OCI-LY7 (cell line): ENCODE data around the gene LRRC1. TPM values are rescaled to one million over a fixed set of nuclear protein-coding genes. Genes with fewer than 3 reads are reported as not detected.

Experiments used
- BruUV-seq: library from RNA; stranded (reverse); fragments of 400-500 nt; replicated peaks from 2 replicates; lab custom pipeline; 2021; lab: Mats Ljungman, UMichigan
- CTCF ChIA-PET: fragments of 300-600 bp; sonication (Branson Sonifier 250); formaldehyde crosslinking; loops from one replicate; lab custom pipeline; 2022; ENCODE audit warnings: antibody characterized with exemption; ENCODE audit not compliant: unreplicated experiment; lab: Charles Lee
- POLR2A ChIA-PET: fragments of 300-600 bp; sonication (Branson Sonifier 250); formaldehyde crosslinking; loops from one replicate; lab custom pipeline; 2022; ENCODE audit warnings: antibody characterized with exemption; lab: Charles Lee
- DNase-seq: peaks from one replicate; pipeline ENCODE4 v3.0.0-alpha.2; 2015; ENCODE audit warnings: low spot score
- H2AFZ ChIP-seq: fragments of 200-600 bp; sonication (generic), shearing (Covaris generic); 2 replicates; pipeline ENCODE4 v1.6.1; 2014; ENCODE audit warnings: mild to moderate bottlenecking, antibody characterized with exemption, low read length, moderate library complexity
- H3K27ac ChIP-seq: fragments of 200-600 bp; sonication (generic); 2 replicates; pipeline ENCODE4 v1.5.1; 2014; ENCODE audit warnings: mixed run types, low read depth, mild to moderate bottlenecking, moderate library complexity, low read length, inconsistent platforms; ENCODE audit not compliant: poor library complexity, severe bottlenecking
- H3K36me3 ChIP-seq: fragments of 200-600 bp; sonication (generic); 2 replicates; pipeline ENCODE4 v1.6.1; 2014; ENCODE audit warnings: mild to moderate bottlenecking, antibody characterized with exemption, low read length, moderate library complexity, mixed read lengths; ENCODE audit not compliant: insufficient read depth
- H3K4me1 ChIP-seq: fragments of 200-600 bp; sonication (generic); 2 replicates; pipeline ENCODE4 v1.5.1; 2014; ENCODE audit warnings: mild to moderate bottlenecking, low read length; ENCODE audit not compliant: insufficient read depth, poor library complexity, severe bottlenecking
- H3K4me2 ChIP-seq: fragments of 200-600 bp; sonication (generic); 2 replicates; pipeline ENCODE4 v1.6.1; 2014; ENCODE audit warnings: mild to moderate bottlenecking, low read length
- H3K4me3 ChIP-seq: fragments of 200-600 bp; sonication (generic); 2 replicates; pipeline ENCODE4 v1.5.1; 2014; ENCODE audit warnings: mild to moderate bottlenecking, low read depth, low read length; ENCODE audit not compliant: poor library complexity, severe bottlenecking
- H3K79me2 ChIP-seq: fragments of 200-600 bp; sonication (generic); 2 replicates; pipeline ENCODE4 v1.6.1; 2016; ENCODE audit warnings: low read depth, mild to moderate bottlenecking, low read length, moderate library complexity, mixed read lengths; ENCODE audit not compliant: insufficient read depth
- H3K9me2 ChIP-seq: fragments of 200-600 bp; sonication (generic); 2 replicates; pipeline ENCODE4 v1.6.1; 2016; ENCODE audit warnings: mild to moderate bottlenecking, low read length, mixed read lengths; ENCODE audit not compliant: insufficient read depth
- H3K9me3 ChIP-seq: fragments of 200-600 bp; sonication (generic); 2 replicates; pipeline ENCODE4 v1.6.1; 2014; ENCODE audit warnings: mild to moderate bottlenecking, mixed run types, low read length, mixed read lengths
- H4K20me1 ChIP-seq: fragments of 200-600 bp; sonication (generic); 2 replicates; pipeline ENCODE4 v1.6.1; 2014; ENCODE audit warnings: mild to moderate bottlenecking, antibody characterized with exemption, low read length, moderate library complexity, mixed read lengths; ENCODE audit not compliant: insufficient read depth
- EZH2phosphoT487 ChIP-seq: fragments of 200-600 bp; sonication (generic); IDR thresholded peaks from 2 replicates; pipeline ENCODE4 v1.6.1; 2018; ENCODE audit warnings: low read depth, borderline replicate concordance, mild to moderate bottlenecking, mixed run types, antibody characterized with exemption, low read length, moderate library complexity, mixed read lengths
- intact Hi-C: fragments of 100-400 bp; cut with micrococcal nuclease; formaldehyde crosslinking; loops from one replicate; pipeline ENCODE4 v1.10.0; 2022; ENCODE audit not compliant: unreplicated experiment
- total RNA-seq, 2 experiments: library from RNA; depleted of rRNA in 1 of 2; stranded (reverse); fragments of >200 nt in 1 of 2; shearing (Covaris generic) in 1 of 2; gene quantifications; 2 replicates each; pipeline ENCODE4 v1.2.3, GENCODE V29; 2014 to 2022
- TF ChIP-seq, protein P1 (sequence below): fragments of 200-600 bp; sonication (generic); conservative IDR thresholded peaks from 2 replicates; pipeline ENCODE4 v1.5.1; 2014; ENCODE audit warnings: mild to moderate bottlenecking, antibody characterized with exemption, low read length, moderate library complexity, mixed read lengths

LRRC1 gene
- total RNA-seq, 2 experiments from 2014 or later: 8.2 to 8.4 TPM

DNA sequence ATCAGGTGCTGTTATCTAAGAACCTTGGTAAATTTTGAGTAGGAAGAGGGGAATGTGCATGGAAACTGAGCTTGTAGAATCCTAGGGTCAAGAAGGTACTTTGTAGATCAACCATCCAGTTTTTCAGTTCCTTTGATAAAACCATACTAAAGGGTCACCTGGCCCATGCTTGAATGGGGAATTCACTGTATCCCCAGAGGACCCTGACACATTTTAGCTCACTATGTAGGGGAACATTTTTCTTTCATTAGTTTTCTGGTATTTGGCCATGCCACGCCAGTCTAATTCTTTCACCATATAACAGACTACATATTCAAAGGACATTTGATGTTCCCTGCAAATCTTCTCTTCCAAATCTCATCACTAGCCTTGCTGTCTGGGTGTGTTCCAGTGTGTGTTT lies 29.9 kb downstream of the LRRC1 start:
- no peaks in the 10 kb centered on the region for H3K9me2 ChIP-seq
- no peak for TF ChIP-seq EZH2phosphoT487
- TF ChIP-seq, protein P1, sequence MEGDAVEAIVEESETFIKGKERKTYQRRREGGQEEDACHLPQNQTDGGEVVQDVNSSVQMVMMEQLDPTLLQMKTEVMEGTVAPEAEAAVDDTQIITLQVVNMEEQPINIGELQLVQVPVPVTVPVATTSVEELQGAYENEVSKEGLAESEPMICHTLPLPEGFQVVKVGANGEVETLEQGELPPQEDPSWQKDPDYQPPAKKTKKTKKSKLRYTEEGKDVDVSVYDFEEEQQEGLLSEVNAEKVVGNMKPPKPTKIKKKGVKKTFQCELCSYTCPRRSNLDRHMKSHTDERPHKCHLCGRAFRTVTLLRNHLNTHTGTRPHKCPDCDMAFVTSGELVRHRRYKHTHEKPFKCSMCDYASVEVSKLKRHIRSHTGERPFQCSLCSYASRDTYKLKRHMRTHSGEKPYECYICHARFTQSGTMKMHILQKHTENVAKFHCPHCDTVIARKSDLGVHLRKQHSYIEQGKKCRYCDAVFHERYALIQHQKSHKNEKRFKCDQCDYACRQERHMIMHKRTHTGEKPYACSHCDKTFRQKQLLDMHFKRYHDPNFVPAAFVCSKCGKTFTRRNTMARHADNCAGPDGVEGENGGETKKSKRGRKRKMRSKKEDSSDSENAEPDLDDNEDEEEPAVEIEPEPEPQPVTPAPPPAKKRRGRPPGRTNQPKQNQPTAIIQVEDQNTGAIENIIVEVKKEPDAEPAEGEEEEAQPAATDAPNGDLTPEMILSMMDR: no peak
- H3K36me3 ChIP-seq: no peaks in the 10 kb centered on the region
- DNase-seq: no peak
- CTCF ChIA-PET: no interaction called here
- H3K27ac ChIP-seq: no peak overlapping the region
- H3K4me3 ChIP-seq: no peak overlapping the region
- H4K20me1 ChIP-seq: no peaks in the 10 kb centered on the region; the same call in 1 of the 2 replicates
- H3K4me1 ChIP-seq: no peaks in the 10 kb centered on the region
- no peak overlapping the region for H2AFZ ChIP-seq
- no peaks in the 10 kb centered on the region for H3K79me2 ChIP-seq
- H3K4me2 ChIP-seq: no peak overlapping the region
- intact Hi-C loops: no loop called here
- POLR2A ChIA-PET: no interaction called here
- H3K9me3 ChIP-seq: no peaks in the 10 kb centered on the region
- BruUV-seq: no TSS peak

GRCh38 chr6:53825532-53826321 lies 30.9 kb downstream of the LRRC1 start:
- Histone ChIP-seq H3K27ac (no peak overlapping the region), H3K79me2 (no peaks in the 10 kb centered on the region), H3K9me2 (no peaks in the 10 kb centered on the region), H3K36me3 (no peaks in the 10 kb centered on the region), H2AFZ (no peak overlapping the region), H3K4me1 (no peaks in the 10 kb centered on the region), H3K4me3 (no peak overlapping the region), H3K4me2 (no peak overlapping the region), H3K9me3 (no peaks in the 10 kb centered on the region), H4K20me1 (no peaks in the 10 kb centered on the region)
- intact Hi-C loops: no loop called here
- no TSS peak for BruUV-seq
- no peak for TF ChIP-seq EZH2phosphoT487
- TF ChIP-seq, protein P1: no peak
- ChIA-PET CTCF (no interaction called here), POLR2A (interaction anchor here (0.6 kb wide), 1 partner anchor 10 kb away, joined by 3 read pairs; no protein-coding TSS in a partner anchor)
- no peak for DNase-seq

GRCh38 chr6:53827531-53827930 lies 32.7 kb downstream of the LRRC1 start:
- DNase-seq: no peak
- intact Hi-C loops: no loop called here
- ChIA-PET POLR2A (interaction anchor here (0.7 to 1.4 kb wide), 5 partner anchors 9 to 68 kb away, joined by 3 to 8 read pairs (median 5); no protein-coding TSS in a partner anchor), CTCF (no interaction called here)
- no peaks in the 10 kb centered on the region for H3K9me3 ChIP-seq
- H3K79me2 ChIP-seq: no peaks in the 10 kb centered on the region
- no peak overlapping the region for H3K4me3 ChIP-seq
- no TSS peak for BruUV-seq
- no peak overlapping the region for H2AFZ ChIP-seq
- H3K4me2 ChIP-seq: no peak overlapping the region
- no peaks in the 10 kb centered on the region for H3K9me2 ChIP-seq
- no peaks in the 10 kb centered on the region for H3K4me1 ChIP-seq
- no peaks in the 10 kb centered on the region for H3K36me3 ChIP-seq
- no peak overlapping the region for H3K27ac ChIP-seq
- peaks cover 10% of the 10 kb centered on the region for H4K20me1 ChIP-seq
- TF ChIP-seq EZH2phosphoT487: no peak
- TF ChIP-seq, protein P1: no peak
